T-cell (primary cell): ENCODE results near the gene PRRG1. TPM values are rescaled to one million over a fixed set of nuclear protein-coding genes. Genes with fewer than 3 reads are reported as not detected.

Source experiments
- ATAC-seq, 4 experiments: fragments of 200-7000 bp in 3 of 4; fragments of 150-1000 bp in 1 of 4; cut with Tn5 transposase; replicated peaks in 1 of 4; 1 replicate in 3 of 4; 2 replicates in 1 of 4; pipeline ENCODE4 v1.10.0; 2021; ENCODE audit warnings: moderate library complexity in 3 of 4, mild to moderate bottlenecking in 2 of 4, moderate number of reproducible peaks in 1 of 4
- CTCF ChIA-PET, 2 donors: fragments of 300-600 bp; sonication (Branson Sonifier 250); formaldehyde crosslinking; loops; one replicate each; lab custom pipeline; 2022; ENCODE audit warnings: antibody characterized with exemption in 2 of 2; lab: Charles Lee
- POLR2A ChIA-PET, 2 donors: fragments of 300-600 bp; sonication (Branson Sonifier 250); formaldehyde crosslinking; loops; one replicate each; lab custom pipeline; 2022; ENCODE audit warnings: antibody characterized with exemption in 2 of 2; lab: Charles Lee
- DNase-seq, 35 experiments: peaks; one replicate each; pipeline versions ENCODE4 v3.0.0 to v3.0.0-alpha.2; 2013 to 2023
- H3K27ac ChIP-seq: one replicate; pipeline ENCODE4 v1.5.1; 2013; ENCODE audit warnings: low read length
- H3K27me3 ChIP-seq, 2 experiments: replicated peaks in 1 of 2; 1 replicate in 1 of 2; 2 replicates in 1 of 2; pipeline versions ENCODE4 v1.6.1 to v1.7.0; 2013; ENCODE audit warnings: low read length in 1 of 2, mixed read lengths in 1 of 2; ENCODE audit not compliant: control insufficient read depth in 2 of 2, insufficient read depth in 2 of 2; ENCODE audit errors: extremely low read depth in 1 of 2
- H3K36me3 ChIP-seq, 2 donors: 1 replicate in 1 of 2; 2 replicates in 1 of 2; pipeline versions ENCODE4 v1.6.1 to v1.7.0; 2013; ENCODE audit warnings: low read length in 1 of 2; ENCODE audit not compliant: control insufficient read depth in 2 of 2, insufficient read depth in 1 of 2; ENCODE audit errors: extremely low read depth in 1 of 2
- H3K4me1 ChIP-seq, 2 experiments: 1 replicate in 1 of 2; 2 replicates in 1 of 2; pipeline versions ENCODE4 v1.6.1 to v1.7.0; 2013; ENCODE audit warnings: low read length in 2 of 2, mixed read lengths in 1 of 2; ENCODE audit not compliant: insufficient read depth in 2 of 2, control insufficient read depth in 1 of 2; ENCODE audit errors: extremely low read depth in 1 of 2
- H3K4me3 ChIP-seq, 2 donors: 1 replicate in 1 of 2; 2 replicates in 1 of 2; pipeline versions ENCODE4 v1.5.1 to v1.7.0; 2013; ENCODE audit warnings: mild to moderate bottlenecking in 2 of 2, low read length in 1 of 2, moderate library complexity in 1 of 2; ENCODE audit not compliant: control insufficient read depth in 1 of 2; ENCODE audit errors: extremely low read depth in 1 of 2
- H3K9me3 ChIP-seq: 2 replicates; pipeline ENCODE4 v1.7.0; 2013
- H3K27ac Mint-ChIP-seq, 2 donors: one replicate each; pipeline ENCODE4 v1.8.0; 2020 to 2021; ENCODE audit warnings: mild to moderate bottlenecking in 2 of 2, mixed read lengths in 2 of 2
- H3K27me3 Mint-ChIP-seq, 2 donors: one replicate each; pipeline ENCODE4 v1.8.0; 2021 to 2022; ENCODE audit warnings: mixed read lengths in 2 of 2
- H3K36me3 Mint-ChIP-seq: one replicate; pipeline ENCODE4 v1.8.0; 2021; ENCODE audit warnings: mixed read lengths
- H3K4me1 Mint-ChIP-seq, 3 donors: one replicate each; pipeline ENCODE4 v1.8.0; 2020 to 2022; ENCODE audit warnings: mixed read lengths in 3 of 3, mild to moderate bottlenecking in 1 of 3
- H3K4me3 Mint-ChIP-seq, 3 donors: one replicate each; pipeline ENCODE4 v1.8.0; 2020 to 2022; ENCODE audit warnings: mild to moderate bottlenecking in 3 of 3, mixed read lengths in 3 of 3, moderate library complexity in 3 of 3
- H3K9me3 Mint-ChIP-seq, 3 donors: one replicate each; pipeline ENCODE4 v1.8.0; 2020 to 2022; ENCODE audit warnings: mixed read lengths in 3 of 3
- WGBS: methylation state at CpG from one replicate; pipeline ENCODE4 v1.1.5; 2013; ENCODE audit warnings: missing lambda C conversion rate; ENCODE audit not compliant: insufficient coverage; 5-methylcytosine and 5-hydroxymethylcytosine counted together
- total RNA-seq, 35 experiments: library from RNA in 6 of 35; stranded (reverse) in 6 of 35; fragments of 120-200 nt in 1 of 35; gene quantifications; one replicate each; pipeline versions ENCODE4 v1.2.1 to v1.2.4 and lab custom pipeline; 2013 to 2026

The PRRG1 gene
- total RNA-seq, 5 donors from 2014 or later (not counting 1 experiment from before 2014, with no cell fraction given), result 0.12 to 0.16 TPM; not detected in 3

DNA sequence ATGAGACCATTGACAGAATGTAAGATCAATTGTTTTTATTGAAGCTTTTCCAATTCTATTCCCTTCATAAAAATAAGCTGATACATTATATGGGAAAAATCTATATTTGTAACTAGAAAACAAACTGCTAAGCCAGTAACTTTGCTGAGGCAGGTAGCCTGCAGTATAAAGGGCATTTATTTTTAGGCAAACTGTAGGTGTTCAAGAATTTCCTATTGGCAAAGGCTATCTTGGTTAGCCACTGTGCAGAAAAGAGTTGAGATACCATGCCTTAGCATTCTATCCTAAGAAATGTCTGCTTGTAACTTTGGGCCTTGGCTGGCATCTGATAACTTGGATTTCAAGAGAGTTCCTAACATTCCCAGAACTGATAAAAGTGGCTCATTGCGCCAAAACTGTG is 18.5 kb upstream of the PRRG1 start:
- ChIA-PET CTCF (no interaction called here), POLR2A (no interaction called here)
- H3K4me3 ChIP-seq, result no peak overlapping the region
- 67% methylated on average over 1 of the region's 1 CpG for WGBS
- ATAC-seq (no peak), DNase-seq (no peak)
- Mint-ChIP-seq H3K36me3 (no peaks in the 10 kb centered on the region), H3K4me1 (no peaks in the 10 kb centered on the region), H3K9me3 (no peaks in the 10 kb centered on the region), H3K27me3 (peaks cover 0 to 11% of the 10 kb centered on the region in 2 donors), H3K4me3 (no peak overlapping the region), H3K27ac (no peak overlapping the region)
- H3K27me3 ChIP-seq, result peaks cover 0 to 2% of the 10 kb centered on the region in 2 experiments
- no peaks in the 10 kb centered on the region for H3K4me1 ChIP-seq
- H3K9me3 ChIP-seq, result no peaks in the 10 kb centered on the region
- H3K27ac ChIP-seq, result no peak overlapping the region
- no peaks in the 10 kb centered on the region for H3K36me3 ChIP-seq

- no peaks in the 10 kb centered on the region for H3K9me3 Mint-ChIP-seq
- peaks cover 0 to 2% of the 10 kb centered on the region in 2 experiments for H3K27me3 ChIP-seq
- no peak for DNase-seq
- no peaks in the 10 kb centered on the region for H3K4me1 Mint-ChIP-seq
- H3K4me1 ChIP-seq, result no peaks in the 10 kb centered on the region
- ATAC-seq, result no peak
- H3K4me3 ChIP-seq, result no peak overlapping the region
- CTCF ChIA-PET, result no interaction called here
- POLR2A ChIA-PET, result no interaction called here
- H3K4me3 Mint-ChIP-seq, result no peak overlapping the region
- H3K27me3 Mint-ChIP-seq, result peaks cover 0 to 13% of the 10 kb centered on the region in 2 donors
- no peaks in the 10 kb centered on the region for H3K36me3 ChIP-seq
- no CpG with 5 or more reads among the region's 4 CpGs for WGBS
- H3K9me3 ChIP-seq, result no peaks in the 10 kb centered on the region
- no peak overlapping the region for H3K27ac ChIP-seq
- no peak overlapping the region for H3K27ac Mint-ChIP-seq
- H3K36me3 Mint-ChIP-seq, result no peaks in the 10 kb centered on the region
Measured at GRCh38 chrX:37331546-37331945, 17.6 kb upstream of the PRRG1 start.

- H3K27ac Mint-ChIP-seq, result no peak overlapping the region
- no peaks in the 10 kb centered on the region for H3K36me3 Mint-ChIP-seq
- no peaks in the 10 kb centered on the region for H3K9me3 Mint-ChIP-seq
- WGBS, result no CpG with 5 or more reads among the region's 2 CpGs
- ATAC-seq (no peak), DNase-seq (no peak)
- H3K4me1 Mint-ChIP-seq, result no peaks in the 10 kb centered on the region
- no peak overlapping the region for H3K4me3 Mint-ChIP-seq
- H3K27me3 ChIP-seq, result peaks cover 0 to 2% of the 10 kb centered on the region in 2 experiments
- H3K27ac ChIP-seq, result no peak overlapping the region
- no peaks in the 10 kb centered on the region for H3K4me1 ChIP-seq
- no peak overlapping the region for H3K4me3 ChIP-seq
- POLR2A ChIA-PET, result no interaction called here
- CTCF ChIA-PET, result no interaction called here
- H3K36me3 ChIP-seq, result no peaks in the 10 kb centered on the region
- no peaks in the 10 kb centered on the region for H3K9me3 ChIP-seq
- peaks cover 0 to 16% of the 10 kb centered on the region in 2 donors for H3K27me3 Mint-ChIP-seq
Measured at GRCh38 chrX:37332055-37332454, 17.1 kb upstream of the PRRG1 start.

DNA sequence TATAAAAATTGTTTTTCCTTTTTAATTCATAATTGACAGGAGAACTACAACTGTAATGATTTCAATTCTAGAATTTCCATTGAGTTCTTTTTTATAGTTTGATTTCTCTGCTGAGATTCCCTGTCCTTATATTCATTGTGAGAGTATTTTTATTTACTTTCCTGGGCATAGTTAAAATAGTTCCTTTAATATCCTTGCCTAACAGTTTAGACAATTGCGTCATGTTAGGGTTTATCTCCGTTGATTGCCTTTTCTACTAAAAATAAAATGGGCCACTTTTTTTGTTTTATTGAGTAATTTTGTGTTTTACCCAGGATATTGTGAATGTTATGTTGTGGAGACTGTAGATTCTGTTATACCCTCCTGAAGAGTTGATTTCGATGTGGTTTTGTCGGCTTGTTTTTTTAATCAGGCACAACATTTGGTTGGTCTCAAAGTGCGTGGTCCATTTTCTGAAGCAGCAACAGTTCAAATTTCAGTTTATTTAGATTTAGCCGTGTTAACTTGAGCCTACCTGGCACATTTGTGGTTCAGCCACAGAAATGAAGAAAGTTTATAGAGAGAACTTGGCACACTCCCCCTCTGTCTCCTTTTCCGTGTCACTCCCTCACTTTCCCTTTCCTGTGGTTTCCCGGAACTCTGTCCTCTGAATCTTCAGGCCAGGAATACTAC is 16.0 kb upstream of the PRRG1 start:
- WGBS, result no CpG with 5 or more reads among the region's 8 CpGs

GRCh38 chrX:37347420-37347819 is 1.7 kb upstream of the PRRG1 start:
- no CpG with 5 or more reads among the region's 1 CpG for WGBS
- Histone ChIP-seq H3K27me3 (peaks cover 0 to 10% of the 10 kb centered on the region in 2 experiments), H3K36me3 (no peaks in the 10 kb centered on the region), H3K4me1 (peaks cover 0 to 6% of the 10 kb centered on the region in 2 experiments), H3K4me3 (no peak overlapping the region), H3K9me3 (no peaks in the 10 kb centered on the region), H3K27ac (no peak overlapping the region)
- ChIA-PET POLR2A (no interaction called here), CTCF (no interaction called here)
- ATAC-seq (no peak), DNase-seq (no peak)
- Mint-ChIP-seq H3K9me3 (no peaks in the 10 kb centered on the region), H3K4me1 (peaks cover 0 to 12% (median 8%) of the 10 kb centered on the region in 3 donors), H3K27me3 (peaks cover 19 to 45% of the 10 kb centered on the region in 2 donors), H3K4me3 (peak overlapping the region in 1 of 3 donors; percentile 51), H3K36me3 (no peaks in the 10 kb centered on the region), H3K27ac (no peak overlapping the region)

More for the DNA sequence above, 16.0 kb upstream of the PRRG1 start:
- Histone ChIP-seq H3K36me3 (no peaks in the 10 kb centered on the region), H3K4me1 (no peaks in the 10 kb centered on the region), H3K4me3 (no peak overlapping the region), H3K27ac (no peak overlapping the region), H3K9me3 (no peaks in the 10 kb centered on the region), H3K27me3 (peaks cover 0 to 2% of the 10 kb centered on the region in 2 experiments)
- Mint-ChIP-seq H3K9me3 (no peaks in the 10 kb centered on the region), H3K4me3 (no peak overlapping the region), H3K36me3 (no peaks in the 10 kb centered on the region), H3K4me1 (no peaks in the 10 kb centered on the region), H3K27ac (no peak overlapping the region), H3K27me3 (peaks cover 0 to 16% of the 10 kb centered on the region in 2 donors)
- CTCF ChIA-PET, result no interaction called here
- POLR2A ChIA-PET, result no interaction called here
- DNase-seq, result no peak
- ATAC-seq, result no peak

GRCh38 chrX:37348231-37348970 is 763 bp upstream of the PRRG1 start:
- Histone ChIP-seq H3K27ac (no peak overlapping the region), H3K36me3 (no peaks in the 10 kb centered on the region), H3K9me3 (no peaks in the 10 kb centered on the region), H3K4me1 (peaks cover 0 to 6% of the 10 kb centered on the region in 2 experiments), H3K4me3 (peak overlapping the region in 1 of 2 donors; percentile 10), H3K27me3 (peaks cover 0 to 10% of the 10 kb centered on the region in 2 experiments)
- H3K27me3 Mint-ChIP-seq, result peaks cover 19 to 45% of the 10 kb centered on the region in 2 donors
- POLR2A ChIA-PET, result interaction anchor here in 1 of 2 donors (0.5 to 0.7 kb wide), 2 partner anchors 12 to 20 kb away, joined by 3 to 8 read pairs; no protein-coding TSS in a partner anchor
- DNase-seq (no peak), ATAC-seq (no peak)
- 40% methylated on average over 1 of the region's 11 CpGs for WGBS
- H3K27ac Mint-ChIP-seq, result no peak overlapping the region
- no peaks in the 10 kb centered on the region for H3K36me3 Mint-ChIP-seq
- peak overlapping the region in 2 of 3 donors; percentile 28 to 51 for H3K4me3 Mint-ChIP-seq
- no peaks in the 10 kb centered on the region for H3K9me3 Mint-ChIP-seq
- peaks cover 0 to 12% (median 8%) of the 10 kb centered on the region in 3 donors for H3K4me1 Mint-ChIP-seq
- CTCF ChIA-PET, result no interaction called here
